Neural cell (in vitro differentiated cells): Measurements from ENCODE around the gene PPP2R2B. TPM values are rescaled to one million over a fixed set of nuclear protein-coding genes. Genes with fewer than 3 reads are reported as not detected.

ENCODE experiments used
- H2AFZ ChIP-seq: fragments of 200-600, 300-800 bp; sonication (generic), shearing (Covaris generic); 2 replicates; pipeline ENCODE4 v1.6.0; 2014; ENCODE audit warnings: low read depth, mild to moderate bottlenecking, antibody characterized with exemption, low read length, moderate library complexity
- H3F3A ChIP-seq: fragments of 200-600 bp; shearing (Covaris generic); 2 replicates; pipeline ENCODE4 v1.6.1; 2016; ENCODE audit warnings: mild to moderate bottlenecking, moderate library complexity, mixed read lengths, antibody characterized with exemption, low read length; ENCODE audit not compliant: insufficient read depth, poor library complexity, severe bottlenecking
- H3K27ac ChIP-seq: fragments of 200-600, 300-800 bp; sonication (generic), shearing (Covaris generic); 2 replicates; pipeline ENCODE4 v1.5.1; 2014; ENCODE audit warnings: mild to moderate bottlenecking, low read length, moderate library complexity
- H3K27me3 ChIP-seq: fragments of 300-800, 200-600 bp; sonication (generic), shearing (Covaris generic); 2 replicates; pipeline ENCODE4 v1.6.0; 2014; ENCODE audit warnings: mild to moderate bottlenecking, low read depth, low read length, moderate library complexity; ENCODE audit not compliant: insufficient read depth
- H3K36me3 ChIP-seq: fragments of 300-800, 200-600 bp; sonication (generic), shearing (Covaris generic); 2 replicates; pipeline ENCODE4 v1.5.1; 2014; ENCODE audit warnings: mild to moderate bottlenecking, antibody characterized with exemption, low read length, moderate library complexity; ENCODE audit not compliant: insufficient read depth
- H3K4me2 ChIP-seq: fragments of 300-800, 200-600 bp; sonication (generic), shearing (Covaris generic); 2 replicates; pipeline ENCODE4 v1.6.0; 2014; ENCODE audit warnings: mild to moderate bottlenecking, low read length
- H3K4me3 ChIP-seq: fragments of 300-800, 200-600 bp; sonication (generic), shearing (Covaris generic); 2 replicates; pipeline ENCODE4 v1.5.1; 2014; ENCODE audit warnings: mild to moderate bottlenecking, low read length, moderate library complexity
- H3K79me2 ChIP-seq: fragments of 200-600 bp; shearing (Covaris generic); replicated peaks from 2 replicates; pipeline ENCODE4 v1.6.0; 2014; ENCODE audit warnings: mild to moderate bottlenecking, low read length, moderate library complexity; ENCODE audit not compliant: insufficient read depth
- H3K9ac ChIP-seq: fragments of 300-800, 200-600 bp; sonication (generic), shearing (Covaris generic); 2 replicates; pipeline ENCODE4 v1.6.1; 2016; ENCODE audit warnings: mild to moderate bottlenecking, low read length, mixed read lengths
- H3K9me2 ChIP-seq: fragments of 200-600 bp; shearing (Covaris generic); 2 replicates; pipeline ENCODE4 v1.6.1; 2016; ENCODE audit warnings: mild to moderate bottlenecking, low read length, mixed read lengths; ENCODE audit not compliant: insufficient read depth
- H3K9me3 ChIP-seq: fragments of 200-600, 300-800 bp; sonication (generic), shearing (Covaris generic); 2 replicates; pipeline ENCODE4 v1.6.1; 2016; ENCODE audit warnings: mild to moderate bottlenecking, mixed run types, low read length, moderate library complexity, mixed read lengths
- H4K20me1 ChIP-seq: fragments of 200-600 bp; shearing (Covaris generic); 2 replicates; pipeline ENCODE4 v1.6.1; 2016; ENCODE audit warnings: mild to moderate bottlenecking, mixed run types; ENCODE audit not compliant: insufficient read depth
- EP300 ChIP-seq: fragments of 450-650 bp; conservative IDR thresholded peaks from 2 replicates; pipeline ENCODE4 v1.6.1; 2014; ENCODE audit warnings: antibody characterized with exemption, mild to moderate bottlenecking, moderate library complexity; ENCODE audit not compliant: poor library complexity, severe bottlenecking
- EZH2 ChIP-seq: fragments of 200-600, 300-800 bp; shearing (Covaris generic), sonication (generic); IDR thresholded peaks from 2 replicates; pipeline ENCODE4 v1.6.1; 2014; ENCODE audit warnings: antibody characterized with exemption, low read length, borderline replicate concordance, mild to moderate bottlenecking; ENCODE audit not compliant: insufficient read depth, poor library complexity, severe bottlenecking
- MXI1 ChIP-seq: fragments of 450-650 bp; conservative IDR thresholded peaks from 2 replicates; pipeline ENCODE4 v1.6.1; 2014; ENCODE audit warnings: antibody characterized with exemption, mild to moderate bottlenecking; ENCODE audit not compliant: poor library complexity, severe bottlenecking
- POLR2AphosphoS5 ChIP-seq: IDR thresholded peaks from 2 replicates; pipeline ENCODE4 v1.6.1; 2012
- RAD21 ChIP-seq: fragments of 450-650 bp; conservative IDR thresholded peaks from 2 replicates; pipeline ENCODE4 v1.6.1; 2014; ENCODE audit warnings: antibody characterized with exemption, mild to moderate bottlenecking, moderate library complexity
- SMC3 ChIP-seq: fragments of 450-650 bp; conservative IDR thresholded peaks from 2 replicates; pipeline ENCODE4 v1.6.1; 2014; ENCODE audit warnings: antibody characterized with exemption, mild to moderate bottlenecking, moderate library complexity; ENCODE audit not compliant: poor library complexity
- TAF1 ChIP-seq: IDR thresholded peaks from 2 replicates; pipeline ENCODE4 v1.6.1; 2012; ENCODE audit warnings: low read depth
- polyA minus RNA-seq: library from RNA; depleted of rRNA, polyadenylated mRNA; stranded (reverse); fragments of >200 nt; gene quantifications from 2 replicates; pipeline ENCODE4 v1.2.3, GENCODE V29; 2014
- polyA plus RNA-seq: library from polyadenylated mRNA; depleted of rRNA; stranded (reverse); fragments of >200 nt; gene quantifications from 2 replicates; pipeline ENCODE4 v1.2.3, GENCODE V29; 2014
- TF ChIP-seq, protein P1 (sequence below): IDR thresholded peaks from 2 replicates; pipeline ENCODE4 v1.6.1; 2012; ENCODE audit warnings: borderline replicate concordance
- TF ChIP-seq, protein P2 (sequence below): fragments of 450-650 bp; IDR thresholded peaks from 2 replicates; pipeline ENCODE4 v1.5.1; 2014; ENCODE audit warnings: antibody characterized with exemption, mild to moderate bottlenecking, moderate library complexity; ENCODE audit not compliant: poor library complexity, severe bottlenecking

Gene PPP2R2B
- polyA plus RNA-seq (246 and 250 TPM in 2 replicates), polyA minus RNA-seq (309 and 339 TPM in 2 replicates)

DNA sequence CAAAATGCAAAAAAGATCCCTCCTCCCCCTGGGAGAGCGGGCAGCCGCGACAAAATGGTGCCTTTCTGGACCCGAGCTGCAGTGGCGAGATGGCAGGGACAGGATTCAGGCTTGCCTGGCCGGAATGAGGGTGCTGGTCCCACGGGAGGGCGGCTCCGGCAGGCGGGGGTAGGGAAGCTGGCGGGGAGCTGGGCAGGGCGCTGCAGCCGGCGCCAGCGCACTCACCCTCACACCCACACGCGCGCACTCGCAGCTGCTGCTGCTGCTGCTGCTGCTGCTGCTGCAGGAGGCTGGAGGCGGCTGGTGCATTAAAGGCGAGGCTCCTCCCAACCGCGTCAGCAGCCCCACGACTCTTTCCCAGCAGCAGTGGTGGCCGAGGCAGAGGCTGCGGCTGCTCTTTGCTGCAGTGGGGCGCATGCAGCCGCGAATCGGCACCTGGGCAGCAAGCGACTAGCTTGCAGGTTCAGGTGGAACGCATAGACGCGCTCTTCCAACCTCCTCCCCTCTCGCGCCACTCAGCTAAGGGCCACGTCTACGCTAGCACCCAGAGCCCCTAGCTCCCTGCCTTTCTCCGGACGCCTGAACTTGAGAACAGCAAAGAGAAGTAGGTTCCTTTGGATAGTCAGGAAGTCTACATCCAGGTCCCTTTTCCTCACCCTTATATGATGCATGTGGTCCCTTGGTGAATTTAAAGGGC is at the start of gene PPP2R2B:
Gene PPP2R2B, minus strand, starts transcription at position 282 of the 697 bp plus-strand sequence.
- TF ChIP-seq SMC3: peak; percentile 68
- no peak for TF ChIP-seq EZH2
- TF ChIP-seq, protein P1, sequence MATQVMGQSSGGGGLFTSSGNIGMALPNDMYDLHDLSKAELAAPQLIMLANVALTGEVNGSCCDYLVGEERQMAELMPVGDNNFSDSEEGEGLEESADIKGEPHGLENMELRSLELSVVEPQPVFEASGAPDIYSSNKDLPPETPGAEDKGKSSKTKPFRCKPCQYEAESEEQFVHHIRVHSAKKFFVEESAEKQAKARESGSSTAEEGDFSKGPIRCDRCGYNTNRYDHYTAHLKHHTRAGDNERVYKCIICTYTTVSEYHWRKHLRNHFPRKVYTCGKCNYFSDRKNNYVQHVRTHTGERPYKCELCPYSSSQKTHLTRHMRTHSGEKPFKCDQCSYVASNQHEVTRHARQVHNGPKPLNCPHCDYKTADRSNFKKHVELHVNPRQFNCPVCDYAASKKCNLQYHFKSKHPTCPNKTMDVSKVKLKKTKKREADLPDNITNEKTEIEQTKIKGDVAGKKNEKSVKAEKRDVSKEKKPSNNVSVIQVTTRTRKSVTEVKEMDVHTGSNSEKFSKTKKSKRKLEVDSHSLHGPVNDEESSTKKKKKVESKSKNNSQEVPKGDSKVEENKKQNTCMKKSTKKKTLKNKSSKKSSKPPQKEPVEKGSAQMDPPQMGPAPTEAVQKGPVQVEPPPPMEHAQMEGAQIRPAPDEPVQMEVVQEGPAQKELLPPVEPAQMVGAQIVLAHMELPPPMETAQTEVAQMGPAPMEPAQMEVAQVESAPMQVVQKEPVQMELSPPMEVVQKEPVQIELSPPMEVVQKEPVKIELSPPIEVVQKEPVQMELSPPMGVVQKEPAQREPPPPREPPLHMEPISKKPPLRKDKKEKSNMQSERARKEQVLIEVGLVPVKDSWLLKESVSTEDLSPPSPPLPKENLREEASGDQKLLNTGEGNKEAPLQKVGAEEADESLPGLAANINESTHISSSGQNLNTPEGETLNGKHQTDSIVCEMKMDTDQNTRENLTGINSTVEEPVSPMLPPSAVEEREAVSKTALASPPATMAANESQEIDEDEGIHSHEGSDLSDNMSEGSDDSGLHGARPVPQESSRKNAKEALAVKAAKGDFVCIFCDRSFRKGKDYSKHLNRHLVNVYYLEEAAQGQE: no peak
- TF ChIP-seq POLR2AphosphoS5: peak; percentile 87
- peak; percentile 92 for TF ChIP-seq EP300
- TF ChIP-seq MXI1: peak; percentile 74
- TF ChIP-seq, protein P2, sequence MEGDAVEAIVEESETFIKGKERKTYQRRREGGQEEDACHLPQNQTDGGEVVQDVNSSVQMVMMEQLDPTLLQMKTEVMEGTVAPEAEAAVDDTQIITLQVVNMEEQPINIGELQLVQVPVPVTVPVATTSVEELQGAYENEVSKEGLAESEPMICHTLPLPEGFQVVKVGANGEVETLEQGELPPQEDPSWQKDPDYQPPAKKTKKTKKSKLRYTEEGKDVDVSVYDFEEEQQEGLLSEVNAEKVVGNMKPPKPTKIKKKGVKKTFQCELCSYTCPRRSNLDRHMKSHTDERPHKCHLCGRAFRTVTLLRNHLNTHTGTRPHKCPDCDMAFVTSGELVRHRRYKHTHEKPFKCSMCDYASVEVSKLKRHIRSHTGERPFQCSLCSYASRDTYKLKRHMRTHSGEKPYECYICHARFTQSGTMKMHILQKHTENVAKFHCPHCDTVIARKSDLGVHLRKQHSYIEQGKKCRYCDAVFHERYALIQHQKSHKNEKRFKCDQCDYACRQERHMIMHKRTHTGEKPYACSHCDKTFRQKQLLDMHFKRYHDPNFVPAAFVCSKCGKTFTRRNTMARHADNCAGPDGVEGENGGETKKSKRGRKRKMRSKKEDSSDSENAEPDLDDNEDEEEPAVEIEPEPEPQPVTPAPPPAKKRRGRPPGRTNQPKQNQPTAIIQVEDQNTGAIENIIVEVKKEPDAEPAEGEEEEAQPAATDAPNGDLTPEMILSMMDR: no peak
- TF ChIP-seq TAF1: peak; percentile 65
- peak; percentile 71 for TF ChIP-seq RAD21
- peak within 1 kb of the TSS; percentile 97 for H3K4me3 ChIP-seq
- no peaks in the 10 kb centered on the region for H4K20me1 ChIP-seq
- H3F3A ChIP-seq: no peaks in the 10 kb centered on the region
- H3K36me3 ChIP-seq: no peaks in the 10 kb centered on the region
- peaks cover 45% of the 10 kb centered on the region for H3K79me2 ChIP-seq
- H3K9ac ChIP-seq: peak within 1 kb of the TSS; percentile 84
- peak within 1 kb of the TSS; percentile 89 for H3K4me2 ChIP-seq
- H3K9me2 ChIP-seq: no peaks in the 10 kb centered on the region
- no peaks in the 10 kb centered on the region for H3K9me3 ChIP-seq
- peak within 1 kb of the TSS; percentile 51 for H2AFZ ChIP-seq
- H3K27me3 ChIP-seq: peaks cover 5% of the 10 kb centered on the region
- peak within 1 kb of the TSS; percentile 87 for H3K27ac ChIP-seq

DNA sequence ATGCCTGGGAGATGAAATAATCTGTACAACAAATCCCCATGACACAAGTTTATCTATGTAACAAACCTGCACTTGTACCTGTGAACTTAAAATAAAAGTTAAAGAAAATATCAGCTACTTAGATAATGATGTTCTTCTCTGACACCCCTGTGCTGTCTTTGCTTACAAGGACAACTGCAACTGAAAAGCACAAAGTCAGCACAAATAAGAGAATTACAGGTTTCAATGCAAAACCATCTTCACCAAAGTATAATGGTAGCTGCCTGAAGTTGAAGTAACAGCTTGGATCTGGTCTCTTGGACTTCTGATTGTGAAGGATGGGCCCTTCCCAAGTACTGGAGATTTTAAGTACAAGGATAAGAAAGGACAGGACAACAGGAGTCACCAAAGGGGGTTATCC is 45.6 kb upstream of the PPP2R2B start:
- Histone ChIP-seq H3K9ac (no peak overlapping the region), H3F3A (no peaks in the 10 kb centered on the region), H3K4me2 (no peak overlapping the region), H3K9me3 (no peaks in the 10 kb centered on the region), H3K27me3 (no peaks in the 10 kb centered on the region), H3K36me3 (no peaks in the 10 kb centered on the region), H3K79me2 (no peaks in the 10 kb centered on the region), H4K20me1 (no peaks in the 10 kb centered on the region), H3K4me3 (no peak overlapping the region), H3K27ac (no peak overlapping the region), H3K9me2 (no peaks in the 10 kb centered on the region), H2AFZ (no peak overlapping the region)
- TF ChIP-seq, protein P1: no peak
- TF ChIP-seq, protein P2: no peak
- TF ChIP-seq EP300 (no peak), EZH2 (no peak), SMC3 (no peak), MXI1 (no peak), POLR2AphosphoS5 (no peak), TAF1 (no peak), RAD21 (no peak)
